Liver (tissue), 9 donors: Measurements from ENCODE around the gene SELENOS. TPM values are rescaled to one million over a fixed set of nuclear protein-coding genes. Genes with fewer than 3 reads are reported as not detected.

Experiments used
- DNase-seq: peaks from one replicate; pipeline ENCODE4 v3.0.0-alpha.2; 2017; ENCODE audit warnings: low spot score
- H3K27ac ChIP-seq, 2 donors: one replicate each; pipeline ENCODE4 v1.7.0; 2013; ENCODE audit warnings: inconsistent platforms in 2 of 2, low read length in 2 of 2, control low read depth in 1 of 2, low read depth in 1 of 2, mild to moderate bottlenecking in 1 of 2
- H3K27me3 ChIP-seq, 4 donors: one replicate each; pipeline versions ENCODE4 v1.6.1 to v1.7.0; 2013; ENCODE audit warnings: low read length in 3 of 4, inconsistent platforms in 1 of 4, mild to moderate bottlenecking in 1 of 4, moderate library complexity in 1 of 4; ENCODE audit not compliant: control insufficient read depth in 4 of 4, insufficient read depth in 4 of 4
- H3K36me3 ChIP-seq, 4 donors: one replicate each; pipeline versions ENCODE4 v1.6.1 to v1.7.0; 2013; ENCODE audit warnings: low read length in 3 of 4, mild to moderate bottlenecking in 3 of 4, low read depth in 1 of 4, moderate library complexity in 1 of 4; ENCODE audit not compliant: control insufficient read depth in 4 of 4, insufficient read depth in 3 of 4
- H3K4me1 ChIP-seq, 4 donors: one replicate each; pipeline versions ENCODE4 v1.6.1 to v1.7.0; 2013; ENCODE audit warnings: low read length in 3 of 4, mild to moderate bottlenecking in 3 of 4, moderate library complexity in 1 of 4; ENCODE audit not compliant: control insufficient read depth in 4 of 4, insufficient read depth in 4 of 4
- H3K4me3 ChIP-seq, 3 donors: one replicate each; pipeline versions ENCODE4 v1.6.1 to v1.7.0; 2013; ENCODE audit warnings: low read length in 3 of 3, control low read depth in 1 of 3, low read depth in 1 of 3, mild to moderate bottlenecking in 1 of 3
- H3K9ac ChIP-seq, 2 donors: one replicate each; pipeline ENCODE4 v1.7.0; 2013; ENCODE audit warnings: low read length in 2 of 2, mild to moderate bottlenecking in 2 of 2, moderate library complexity in 2 of 2, control low read depth in 1 of 2, low read depth in 1 of 2
- H3K9me3 ChIP-seq, 4 donors: one replicate each; pipeline versions ENCODE4 v1.6.1 to v1.7.0; 2013; ENCODE audit warnings: low read length in 3 of 4; ENCODE audit not compliant: control insufficient read depth in 4 of 4
- ATF3 ChIP-seq: IDR thresholded peaks from 2 replicates; pipeline ENCODE4 v1.6.1; 2016; ENCODE audit warnings: antibody characterized with exemption
- CTCF ChIP-seq: fragments of 150-350 bp; IDR thresholded peaks from 2 replicates; pipeline ENCODE4 v1.5.1; 2017; ENCODE audit warnings: improper control_type of control experiment, low read depth, low read length; ENCODE audit not compliant: missing input control
- EGR1 ChIP-seq, 2 donors: IDR thresholded peaks; 2 replicates each; pipeline ENCODE4 v1.6.1; 2016 to 2018; ENCODE audit warnings: antibody characterized with exemption in 2 of 2, low read depth in 2 of 2
- FOXA1 ChIP-seq: IDR thresholded peaks from 2 replicates; pipeline ENCODE4 v1.6.1; 2016; ENCODE audit warnings: antibody characterized with exemption
- FOXA2 ChIP-seq: IDR thresholded peaks from 2 replicates; pipeline ENCODE4 v1.6.1; 2016; ENCODE audit warnings: antibody characterized with exemption
- GABPA ChIP-seq, 2 donors: IDR thresholded peaks in 1 of 2; conservative IDR thresholded peaks in 1 of 2; 2 replicates each; pipeline ENCODE4 v1.6.1; 2016; ENCODE audit warnings: antibody characterized with exemption in 2 of 2, mild to moderate bottlenecking in 1 of 2, moderate library complexity in 1 of 2
- HNF4A ChIP-seq, 2 donors: conservative IDR thresholded peaks; 2 replicates each; pipeline ENCODE4 v1.6.1; 2016; ENCODE audit warnings: antibody characterized with exemption in 2 of 2, mild to moderate bottlenecking in 2 of 2
- HNF4G ChIP-seq: IDR thresholded peaks from 2 replicates; pipeline ENCODE4 v1.6.1; 2016; ENCODE audit warnings: antibody characterized with exemption
- JUND ChIP-seq, 2 donors: IDR thresholded peaks; 2 replicates each; pipeline ENCODE4 v1.6.1; 2016; ENCODE audit warnings: antibody characterized with exemption in 2 of 2
- MAX ChIP-seq: IDR thresholded peaks from 2 replicates; pipeline ENCODE4 v1.6.1; 2016; ENCODE audit warnings: antibody characterized with exemption
- NR2F2 ChIP-seq: IDR thresholded peaks from 2 replicates; pipeline ENCODE4 v1.6.1; 2016; ENCODE audit warnings: antibody characterized with exemption
- RAD21 ChIP-seq, 2 donors: IDR thresholded peaks; 2 replicates each; pipeline ENCODE4 v1.6.1; 2016; ENCODE audit warnings: antibody characterized with exemption in 2 of 2, mild to moderate bottlenecking in 2 of 2
- RXRA ChIP-seq, 2 donors: IDR thresholded peaks; 2 replicates each; pipeline ENCODE4 v1.6.1; 2017 to 2018; ENCODE audit warnings: antibody characterized with exemption in 2 of 2, mild to moderate bottlenecking in 1 of 2
- SP1 ChIP-seq: IDR thresholded peaks from 2 replicates; pipeline ENCODE4 v1.6.1; 2018; ENCODE audit warnings: antibody characterized with exemption, mild to moderate bottlenecking
- TAF1 ChIP-seq: conservative IDR thresholded peaks from 2 replicates; pipeline ENCODE4 v1.6.1; 2016; ENCODE audit warnings: antibody characterized with exemption, mild to moderate bottlenecking
- YY1 ChIP-seq: IDR thresholded peaks from 2 replicates; pipeline ENCODE4 v1.6.1; 2016; ENCODE audit warnings: antibody characterized with exemption, mild to moderate bottlenecking
- ZBTB33 ChIP-seq: IDR thresholded peaks from 2 replicates; pipeline ENCODE4 v1.6.1; 2016; ENCODE audit warnings: antibody characterized with exemption
- WGBS: extraction: QIAGEN DNeasy Blood & Tissue Kit; methylation state at CpG from one replicate; pipeline ENCODE4 v1.1.7; 2013; 5-methylcytosine and 5-hydroxymethylcytosine counted together
- polyA plus RNA-seq, 2 donors: library from polyadenylated mRNA; stranded (reverse) in 1 of 2; unstranded in 1 of 2; fragments of 200-250 nt in 1 of 2; fragments of >200 nt in 1 of 2; fragmentation: Nextera tagmentation in 1 of 2; extraction: Ambion mirVana in 1 of 2; gene quantifications; one replicate each; pipeline versions ENCODE4 v1.2.1 to v1.2.3, GENCODE V29; 2013 to 2015
- total RNA-seq, 2 donors: library from RNA; depleted of rRNA; stranded (reverse); fragments of >200 nt; gene quantifications; one replicate each; pipeline ENCODE4 v1.2.3, GENCODE V29; 2014
- donor health status: healthy.
- donor health status: healthy.
- donor health status: healthy.
- donor health status: healthy.
- donor health status: healthy.

SELENOS gene
- total and polyA plus RNA-seq, 4 donors, result 25.8 to 71.1 (median 65.8) TPM

- H3K36me3 ChIP-seq, result no peaks in the 10 kb centered on the region
- DNase-seq, result no peak
- no peaks in the 10 kb centered on the region for H3K9me3 ChIP-seq
- H3K4me1 ChIP-seq, result peaks cover 0 to 10% (median 2%) of the 10 kb centered on the region in 4 donors
- WGBS, result 77% methylated on average over 6 of the region's 6 CpGs
- H3K27ac ChIP-seq, result peak overlapping the region; percentile 17 to 47
- H3K4me3 ChIP-seq, result no peak overlapping the region
- no peak overlapping the region for H3K9ac ChIP-seq
- TF ChIP-seq RAD21 (IDR thresholded peaks at IDR 0.05), result no peak
- no peak for TF ChIP-seq ATF3
- no peak for TF ChIP-seq SP1
- no peak for TF ChIP-seq FOXA1
- TF ChIP-seq YY1, result no peak
- no peak for TF ChIP-seq RXRA (IDR thresholded peaks at IDR 0.05)
- no peak for TF ChIP-seq FOXA2
- no peak for TF ChIP-seq MAX
- TF ChIP-seq NR2F2, result no peak
- no peak for TF ChIP-seq HNF4A (conservative IDR thresholded peaks at IDR 0.05)
- no peak for TF ChIP-seq HNF4G
- TF ChIP-seq CTCF, result no peak
- no peak for TF ChIP-seq EGR1 (IDR thresholded peaks at IDR 0.05; ENCODE audit: low read depth in 2 of 2)
- no peak for TF ChIP-seq JUND (IDR thresholded peaks at IDR 0.05)
- no peak for TF ChIP-seq ZBTB33
- no peaks in the 10 kb centered on the region for H3K27me3 ChIP-seq
These were observed 34.3 kb downstream of the SELENOS start for GRCh38 chr15:101242999-101243336.

- 69% methylated on average over 12 of the region's 12 CpGs for WGBS
- Histone ChIP-seq H3K9me3 (no peaks in the 10 kb centered on the region), H3K27ac (peak overlapping the region; percentile 17 to 64), H3K27me3 (no peaks in the 10 kb centered on the region), H3K4me3 (no peak overlapping the region), H3K9ac (no peak overlapping the region), H3K4me1 (peaks cover 0 to 10% (median 2%) of the 10 kb centered on the region in 4 donors), H3K36me3 (no peaks in the 10 kb centered on the region)
- no peak for DNase-seq
- TF ChIP-seq JUND (IDR thresholded peaks at IDR 0.05) (no peak), NR2F2 (no peak), FOXA1 (no peak), HNF4A (conservative IDR thresholded peaks at IDR 0.05) (no peak), GABPA (IDR thresholded peaks at IDR 0.05 in 1 of 2, conservative IDR thresholded peaks at IDR 0.05 in 1 of 2) (no peak), HNF4G (no peak), TAF1 (no peak), ZBTB33 (no peak), FOXA2 (no peak), ATF3 (no peak), RXRA (IDR thresholded peaks at IDR 0.05) (no peak), YY1 (no peak), EGR1 (IDR thresholded peaks at IDR 0.05; ENCODE audit: low read depth in 2 of 2) (no peak), RAD21 (IDR thresholded peaks at IDR 0.05) (no peak), SP1 (no peak), CTCF (no peak)
These were observed 34.9 kb downstream of the SELENOS start for GRCh38 chr15:101242160-101242998.
